Stimulated activated CD8-positive, alpha-beta memory T cell treated with anti-CD3 and anti-CD28 coated beads, Interleukin-7, amount 100 ng/mL, for 1 hour (primary cell): Measurements from ENCODE around the gene MAGOH.
A peak's percentile ranks its signal among the peaks of the same experiment; 100 is the strongest.
"Not testable (repeated sequence)": the region's sequence is repeated elsewhere in the genome, so short reads cannot be mapped to it uniquely, and the experiment has no call there.

ENCODE experiments used
- DNase-seq, 2 donors: peaks; one replicate each; pipeline ENCODE4 v3.0.0-alpha.2; 2020; ENCODE audit warnings: low read depth in 2 of 2

Gene MAGOH

DNA sequence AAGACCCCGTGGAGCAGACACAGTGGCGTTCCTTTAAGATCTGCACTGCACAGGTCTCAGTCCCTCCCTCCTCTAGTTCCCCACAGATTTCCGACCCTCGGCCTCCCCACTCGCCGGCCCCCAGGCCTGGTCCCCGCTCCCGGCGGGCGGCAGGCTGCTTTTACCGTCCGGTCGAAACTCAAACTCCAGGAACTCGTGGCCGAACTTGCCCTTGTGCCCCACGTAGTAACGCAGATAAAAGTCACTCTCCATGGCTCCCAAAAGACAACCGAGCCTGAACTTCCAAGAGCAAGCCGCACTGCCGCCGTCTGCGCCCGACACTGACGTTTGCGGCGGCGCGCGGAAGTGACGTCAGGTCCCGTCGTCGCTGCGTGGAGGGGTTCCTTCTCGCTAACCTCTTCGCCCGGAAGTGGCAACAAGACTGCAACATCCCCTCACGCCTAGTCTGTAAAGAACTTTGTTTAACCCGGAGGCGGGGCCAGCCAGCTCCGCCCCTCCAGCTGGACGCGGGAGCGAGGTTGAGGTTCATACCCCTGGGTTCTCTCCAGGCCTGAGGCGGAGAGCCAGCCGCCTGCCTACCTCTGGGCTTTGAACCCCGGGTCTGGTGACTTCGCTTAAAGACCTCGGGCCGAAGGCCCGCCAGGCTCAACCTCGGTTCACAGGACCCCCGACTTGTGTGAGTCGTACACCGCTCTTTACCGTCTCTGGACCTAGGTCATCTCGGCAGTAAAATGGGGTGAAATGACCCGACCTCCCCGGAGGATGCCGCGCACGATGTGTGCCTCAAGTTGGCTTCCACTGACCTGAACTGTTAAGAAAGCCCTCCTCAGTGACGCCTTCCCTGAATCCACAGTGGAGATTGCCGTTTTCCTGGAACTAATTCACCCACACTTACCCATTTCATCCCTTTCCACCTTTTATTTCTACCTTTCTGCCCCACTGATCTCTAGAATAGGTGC, at the start of gene MAGOH:
TSS of gene MAGOH (minus strand) at position 322 of the 959 bp plus-strand sequence. CDS start at position 252, 70 bp downstream.
- DNase-seq, result peak; percentile 93 to 94

DNA sequence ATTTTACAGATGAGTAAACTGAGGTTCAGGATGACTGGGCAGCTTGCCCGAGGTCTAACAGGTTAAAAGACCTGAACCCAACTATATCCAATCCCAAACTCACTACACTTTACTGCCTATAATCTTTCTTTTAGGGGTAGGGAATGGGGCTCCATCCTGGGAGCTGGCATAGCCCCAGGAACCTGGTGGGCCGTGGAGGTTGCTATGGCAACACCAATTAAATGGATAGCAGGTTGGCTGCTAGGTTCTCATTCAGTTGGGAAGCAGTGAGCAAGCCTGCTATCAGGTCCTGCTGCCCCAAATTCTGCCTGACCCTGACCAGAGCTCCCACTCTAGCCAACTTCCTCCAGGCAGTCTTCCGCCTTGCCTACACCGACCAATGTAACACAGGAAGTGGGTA, 48.6 kb upstream of the MAGOH start:
- DNase-seq, result no peak

DNA sequence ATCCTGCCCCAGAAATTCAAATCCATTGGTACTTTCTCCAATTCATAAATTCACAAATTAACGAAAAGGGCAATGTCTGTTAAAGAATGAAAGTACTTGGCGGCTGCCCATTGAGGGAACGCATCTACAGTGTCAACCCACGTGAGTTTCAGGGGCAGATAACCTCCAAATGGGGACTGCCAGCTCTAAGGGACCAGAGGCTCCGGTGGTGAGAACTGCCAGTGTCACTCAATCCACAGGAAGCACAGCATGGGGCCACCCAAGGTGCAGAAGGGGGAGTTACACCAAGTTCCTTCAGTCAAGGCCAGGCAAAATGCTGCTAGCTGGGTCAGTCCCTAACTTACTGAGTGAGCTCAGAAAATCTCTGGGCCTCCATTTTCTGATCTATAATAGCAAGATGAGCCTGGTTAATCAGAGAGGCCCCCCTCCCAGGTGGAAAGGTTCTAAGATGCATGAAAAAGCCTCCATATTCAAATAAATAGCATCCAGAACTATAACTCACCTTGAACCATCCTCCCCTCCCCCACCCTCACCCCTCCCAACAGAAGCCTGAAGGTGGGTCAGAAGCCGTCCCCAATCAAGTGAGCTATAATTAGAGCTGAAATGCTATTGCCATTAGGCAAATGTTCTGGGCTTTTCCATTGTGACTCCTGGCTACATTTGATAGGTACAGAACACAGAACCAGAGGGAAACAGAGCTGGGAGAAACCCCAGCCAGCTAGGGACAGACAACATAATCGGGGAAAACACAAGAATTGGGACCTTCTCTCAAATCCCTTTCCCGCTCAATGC, 47.8 kb upstream of the MAGOH start:
- no peak for DNase-seq

DNA sequence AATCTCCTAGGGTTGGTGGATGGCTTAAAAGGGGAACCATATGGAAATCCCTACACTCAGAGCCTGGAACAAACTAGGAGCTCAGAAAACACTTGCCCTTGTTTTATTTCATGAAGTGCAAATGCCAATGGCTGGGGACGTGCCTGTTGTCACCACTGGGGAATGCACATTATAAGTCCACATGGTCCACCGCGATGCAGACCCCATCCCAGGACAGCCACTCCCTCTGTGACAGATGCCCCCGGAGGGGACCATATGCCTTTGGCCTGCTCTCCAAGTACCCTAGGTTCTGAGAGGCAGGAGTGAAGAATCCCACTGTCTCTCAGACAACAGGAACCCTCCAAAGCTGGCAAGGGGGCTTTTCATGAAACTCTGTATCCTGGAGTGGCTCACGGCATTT, 47.2 kb upstream of the MAGOH start:
- no peak for DNase-seq

DNA sequence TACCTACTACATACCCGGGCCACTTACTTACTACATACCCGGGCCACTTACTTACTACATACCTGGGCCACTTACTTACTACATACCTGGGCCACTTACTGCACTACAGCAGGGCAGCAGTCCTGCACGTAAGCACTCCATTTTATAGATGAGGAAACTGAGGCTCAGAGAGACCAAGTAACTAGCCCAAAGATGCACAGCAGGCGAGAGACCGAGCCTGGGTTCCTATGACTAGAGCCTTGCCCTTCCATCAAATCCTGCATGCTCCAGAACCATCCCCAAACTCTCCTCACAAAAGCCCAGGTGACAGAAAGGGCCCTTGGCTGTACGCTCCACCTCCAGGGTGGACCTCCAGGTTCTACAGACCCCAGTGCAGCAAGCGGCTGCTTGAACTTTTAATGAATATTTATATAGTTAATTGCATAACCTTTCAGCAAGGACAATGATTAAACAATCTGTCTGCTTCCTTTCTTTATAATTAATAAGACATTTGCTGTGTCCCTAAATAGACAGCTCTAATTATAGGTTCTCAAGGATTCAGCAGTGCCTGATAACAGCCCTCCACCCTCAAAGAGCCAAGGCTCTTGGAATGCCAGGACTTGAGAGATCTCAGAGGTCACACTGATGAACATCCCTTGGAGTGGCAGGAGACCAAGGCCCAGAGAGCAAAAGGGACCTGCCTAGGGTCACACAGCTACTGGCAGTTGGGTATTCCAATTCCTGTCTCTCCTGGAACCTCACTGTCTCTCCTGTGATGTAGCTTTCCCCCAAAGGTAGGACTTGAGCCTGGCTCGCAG, 46.1 kb upstream of the MAGOH start:
- no peak for DNase-seq

DNA sequence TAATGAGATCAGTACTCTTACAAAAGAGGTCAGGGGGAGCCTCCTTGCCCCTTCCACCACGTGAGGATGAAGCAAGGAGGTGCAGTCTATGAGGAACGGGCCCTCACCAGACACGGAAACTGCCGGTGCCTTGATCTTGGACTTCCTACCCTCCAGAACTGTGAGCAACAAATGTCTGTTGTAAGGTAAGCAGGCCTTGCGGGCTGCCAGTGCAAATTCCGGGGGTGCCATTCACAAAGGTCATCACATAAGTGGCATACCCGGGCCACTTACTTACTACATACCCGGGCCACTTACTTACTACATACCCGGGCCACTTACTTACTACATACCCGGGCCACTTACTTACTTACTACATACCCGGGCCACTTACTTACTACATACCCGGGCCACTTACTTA, 44.8 kb upstream of the MAGOH start:
- DNase-seq, result not testable (repeated sequence)

DNA sequence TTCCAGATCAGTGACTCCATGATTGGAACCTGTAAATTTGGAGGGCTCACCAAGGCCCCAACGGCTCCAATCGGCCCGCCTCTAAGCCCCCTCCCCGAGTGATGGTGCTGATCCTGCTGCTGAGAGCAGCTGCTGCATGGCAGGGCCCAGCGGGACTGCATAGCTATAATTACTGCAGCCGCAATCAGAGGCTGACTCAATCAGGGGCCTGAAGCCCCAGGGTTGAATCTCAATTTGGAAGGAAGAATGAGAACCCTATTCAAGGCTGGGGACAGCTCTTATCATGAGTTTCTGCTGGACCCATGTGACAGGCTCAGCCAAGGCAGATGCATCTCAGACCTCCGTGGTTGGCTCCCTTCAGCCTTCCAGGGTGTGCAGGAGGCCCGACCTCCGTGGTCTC, 42.8 kb upstream of the MAGOH start:
- DNase-seq, result no peak

DNA sequence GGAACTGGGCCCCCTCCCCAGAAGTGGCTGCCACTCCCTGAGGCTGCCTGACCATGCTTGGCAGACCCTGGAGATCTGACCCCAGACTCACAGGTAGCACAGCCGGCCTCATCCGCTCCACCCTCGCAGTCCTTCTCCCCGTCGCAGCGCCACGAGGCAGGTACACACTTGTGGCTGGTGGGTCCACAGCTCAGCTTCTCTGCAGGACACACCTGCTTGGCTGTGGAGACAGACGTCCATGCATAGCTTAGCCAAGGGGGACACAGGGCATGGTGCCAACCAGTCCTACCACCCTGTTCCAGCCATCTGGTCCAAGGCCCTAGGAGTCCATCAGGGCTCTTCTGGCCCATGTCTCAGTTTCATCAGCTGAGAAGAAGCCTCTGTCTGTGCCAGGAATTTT, 42.2 kb upstream of the MAGOH start:
- DNase-seq, result no peak

DNA sequence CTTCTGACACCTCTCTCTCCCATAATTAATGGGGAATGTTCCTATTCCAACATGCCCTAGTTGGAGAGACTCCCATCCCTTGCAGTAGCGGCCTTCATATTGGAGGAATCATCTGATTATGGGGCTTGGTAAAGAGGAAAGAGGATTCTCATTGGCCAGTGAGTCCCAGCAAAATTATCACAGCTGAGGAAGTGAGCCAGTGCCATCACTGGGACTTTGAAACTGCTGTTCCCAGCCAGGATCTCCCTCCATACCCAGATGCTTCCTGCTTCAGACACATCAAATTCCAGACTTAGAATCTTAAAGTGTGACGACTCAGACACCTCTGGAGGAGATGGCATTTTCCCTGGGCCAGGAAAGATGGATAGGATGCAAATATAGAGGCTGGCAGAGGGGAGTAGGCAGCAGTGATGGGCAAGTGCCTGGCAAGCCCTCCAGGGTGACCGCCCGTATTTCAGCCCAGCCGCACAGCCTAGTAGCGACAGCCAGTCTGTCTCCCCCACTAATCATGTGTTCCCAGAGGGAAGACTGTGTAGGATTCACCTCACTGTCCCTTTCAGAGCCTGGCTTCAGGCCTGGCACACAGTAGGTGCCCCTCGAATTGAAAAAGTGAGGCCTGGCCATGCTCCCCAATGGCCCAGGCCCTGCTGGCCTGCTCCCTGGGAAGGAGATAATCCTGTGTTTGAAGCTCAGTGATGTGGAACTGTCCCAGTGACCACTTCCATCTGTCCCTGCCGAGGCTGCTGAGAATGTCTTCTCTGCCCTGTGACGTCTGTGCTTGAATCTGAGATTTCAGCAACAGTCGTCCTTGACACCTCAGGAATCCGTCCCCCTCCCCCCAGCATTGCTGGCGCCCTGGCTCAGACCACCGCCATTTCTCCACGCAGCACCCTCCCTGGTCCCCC, 41.2 kb upstream of the MAGOH start:
- no peak for DNase-seq

DNA sequence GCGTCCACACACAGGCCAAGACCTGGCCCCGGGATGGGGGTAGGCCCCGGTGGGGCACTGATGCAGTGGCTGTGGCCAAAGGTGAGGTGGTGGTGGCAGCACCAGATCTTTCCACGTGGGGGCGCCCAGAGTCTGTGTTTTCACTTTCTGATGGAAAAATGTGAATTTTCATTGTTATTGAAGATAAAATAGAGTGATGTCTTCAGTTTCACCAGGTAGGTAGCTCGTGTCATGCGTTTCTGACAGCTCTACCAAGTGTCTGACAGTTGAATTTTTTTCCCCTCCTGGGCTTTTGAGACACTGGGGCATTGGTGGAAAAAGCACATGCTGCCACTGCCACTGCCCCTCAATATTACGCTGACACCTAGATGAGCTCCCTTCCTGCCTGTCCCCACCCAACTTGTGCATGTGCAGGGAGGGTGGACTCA, 40.0 kb upstream of the MAGOH start:
- peak; percentile 43 to 58 for DNase-seq

DNA sequence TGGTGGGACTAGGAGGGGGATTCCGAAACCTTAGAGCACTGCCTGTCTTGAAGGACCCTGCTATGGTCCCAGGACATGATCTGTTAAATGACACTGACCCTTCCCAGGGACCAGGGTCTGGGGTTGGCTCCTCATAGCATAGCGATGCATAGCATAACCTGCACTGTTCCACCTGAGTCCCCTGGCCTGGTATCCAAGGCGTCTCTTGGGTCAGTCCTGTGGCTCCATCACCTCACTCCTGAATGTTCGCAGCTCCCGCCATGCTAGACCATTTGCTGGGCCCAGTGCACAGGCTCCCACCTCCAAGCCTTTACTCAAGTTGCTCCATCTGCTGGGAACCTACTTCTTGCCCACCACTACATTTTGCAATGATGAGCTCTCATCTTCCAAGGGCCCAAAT, 39.0 kb upstream of the MAGOH start:
- no peak for DNase-seq

DNA sequence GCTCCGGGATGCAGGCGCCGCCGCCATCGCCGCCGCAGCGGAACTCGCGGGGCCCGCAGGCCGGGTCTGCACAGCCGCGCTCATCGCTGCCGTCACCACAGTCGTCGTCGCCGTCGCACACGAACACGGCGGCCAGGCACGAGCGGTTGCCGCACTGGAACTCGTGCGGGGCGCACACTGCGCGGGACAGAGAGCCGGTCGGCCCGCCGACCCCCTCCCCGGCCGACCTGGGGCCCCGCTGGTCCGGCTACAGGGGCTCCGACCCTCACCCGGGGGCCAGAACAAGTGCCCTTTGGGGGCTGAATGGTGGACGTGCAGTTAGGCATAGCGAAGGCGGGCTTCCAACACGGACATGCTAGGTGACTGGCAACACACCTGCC, 38.6 kb upstream of the MAGOH start:
- no peak for DNase-seq

DNA sequence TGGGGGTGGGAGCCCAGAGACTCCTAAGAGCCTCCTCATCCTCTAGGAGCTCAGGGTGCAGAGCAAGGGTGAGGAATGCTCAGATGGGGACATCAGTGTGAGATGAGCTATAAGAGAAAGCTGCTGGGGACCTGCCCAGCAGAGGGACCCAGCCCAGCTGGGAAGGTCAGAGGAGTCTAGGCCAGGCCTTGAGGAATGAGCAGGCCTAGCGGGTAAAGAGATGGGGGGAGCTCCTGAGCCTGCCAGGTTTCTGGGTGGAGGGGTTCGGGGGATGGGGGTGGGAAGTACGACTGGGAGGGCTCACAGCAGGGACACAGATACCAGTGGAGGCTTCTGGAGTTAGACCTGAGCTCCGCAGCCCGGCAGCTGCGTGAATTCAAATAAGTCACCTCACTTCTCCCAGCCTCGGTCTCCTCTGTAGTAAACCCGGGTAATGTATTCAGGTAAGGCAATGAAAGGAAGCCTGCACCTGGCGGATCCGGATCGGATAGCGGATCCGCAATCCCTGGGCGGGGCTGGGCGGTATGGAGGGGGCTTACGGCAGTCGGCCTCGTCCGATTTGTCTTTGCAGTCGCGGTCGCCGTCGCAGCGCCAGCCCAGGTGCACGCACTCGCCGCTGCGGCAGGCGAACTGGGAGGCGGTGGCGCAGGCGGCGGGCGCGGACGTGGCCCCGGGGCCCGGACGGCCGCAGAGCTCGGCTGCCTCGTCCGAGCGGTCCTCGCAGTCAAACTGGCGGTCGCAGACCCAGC, 38.0 kb upstream of the MAGOH start:
- no peak for DNase-seq

DNA sequence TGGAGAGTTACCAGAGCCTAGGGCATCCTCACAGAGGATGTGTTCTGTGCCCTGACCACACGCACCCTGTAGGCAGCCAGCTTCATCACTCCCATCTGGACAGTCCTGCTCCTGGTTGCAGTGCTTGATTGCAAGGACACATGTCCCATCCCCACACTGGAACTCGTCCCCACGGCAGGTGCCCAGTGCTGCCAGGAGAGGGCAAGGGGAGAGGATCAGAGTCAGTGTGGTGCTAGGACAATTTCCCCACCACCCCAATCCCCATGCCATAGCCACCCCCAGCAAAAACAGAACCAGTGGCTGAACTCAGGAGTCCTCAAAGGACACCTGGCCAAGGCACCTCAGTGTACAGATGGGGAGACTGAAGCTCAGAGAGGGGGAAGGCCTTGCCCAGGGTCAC, 37.2 kb upstream of the MAGOH start:
- DNase-seq, result no peak

DNA sequence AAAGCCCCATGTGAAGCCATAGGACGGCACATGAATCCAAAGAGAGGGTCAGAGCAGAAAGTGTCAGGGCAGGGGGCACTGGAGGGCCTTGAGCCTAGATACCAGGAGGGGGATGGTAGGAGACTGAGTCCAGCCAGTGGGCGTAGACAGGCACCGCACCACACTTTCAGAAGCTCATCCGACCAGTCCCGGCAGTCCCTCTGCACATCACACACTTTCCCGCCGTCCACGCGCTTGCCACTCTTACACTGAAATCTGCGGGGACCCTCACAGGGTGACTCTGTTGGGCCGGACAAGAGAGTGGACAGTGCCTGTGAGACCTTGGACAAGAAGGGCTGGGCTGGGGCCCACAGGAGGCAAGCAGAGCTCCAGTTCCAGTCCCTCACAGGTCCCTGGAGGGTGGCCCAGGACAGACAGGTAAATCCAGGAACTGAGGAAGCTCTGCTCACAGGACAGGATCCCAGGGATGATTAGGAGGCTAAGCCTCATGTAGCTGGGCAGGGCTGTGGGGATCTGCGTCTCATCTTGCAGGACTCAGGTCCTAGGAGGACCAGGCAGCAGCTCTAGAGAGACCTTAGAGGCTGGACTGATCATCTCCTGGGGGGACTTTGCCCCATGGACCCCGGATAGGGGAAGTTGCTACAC, 36.3 kb upstream of the MAGOH start:
- DNase-seq, result no peak

DNA sequence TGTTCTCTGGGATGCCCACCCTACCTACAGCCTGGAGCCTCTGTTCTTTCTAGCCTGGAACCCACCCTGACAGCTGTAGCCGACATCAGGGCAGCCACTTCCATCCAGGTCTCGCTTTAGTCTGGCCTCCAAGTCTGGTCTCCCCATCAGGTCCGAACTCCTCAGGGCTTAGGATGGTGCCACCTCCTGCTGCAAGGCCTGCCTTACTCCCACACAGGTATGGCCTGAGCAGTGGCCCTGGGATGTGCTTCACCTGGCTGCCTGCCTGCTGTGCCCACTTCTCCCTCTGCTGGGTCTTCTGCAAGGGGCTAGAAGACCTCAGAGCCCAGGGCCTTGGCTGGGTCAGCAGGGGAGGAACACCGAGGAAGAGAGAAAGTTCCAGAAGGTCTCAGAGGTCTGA, 35.7 kb upstream of the MAGOH start:
- no peak for DNase-seq

DNA sequence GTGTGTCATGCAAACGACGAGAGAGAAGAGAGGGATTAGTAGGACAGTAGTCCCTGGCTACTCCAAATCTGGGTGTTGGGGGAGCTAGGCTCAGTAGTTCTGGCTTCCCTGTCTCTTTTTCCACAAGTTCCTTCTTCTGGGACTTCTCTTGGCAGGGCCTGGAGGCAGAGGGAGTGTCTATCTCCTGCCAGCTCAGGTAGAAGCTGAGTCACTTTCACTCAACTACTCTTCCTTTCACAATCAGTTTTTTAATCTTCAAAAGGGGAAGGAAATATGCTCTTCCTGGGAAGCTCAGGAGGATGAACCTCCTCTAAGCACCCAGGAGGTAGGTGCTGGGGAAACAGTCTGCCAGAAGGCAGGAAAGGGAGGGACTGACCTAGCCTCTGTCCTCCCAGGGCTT, 35.2 kb upstream of the MAGOH start:
- no peak for DNase-seq

DNA sequence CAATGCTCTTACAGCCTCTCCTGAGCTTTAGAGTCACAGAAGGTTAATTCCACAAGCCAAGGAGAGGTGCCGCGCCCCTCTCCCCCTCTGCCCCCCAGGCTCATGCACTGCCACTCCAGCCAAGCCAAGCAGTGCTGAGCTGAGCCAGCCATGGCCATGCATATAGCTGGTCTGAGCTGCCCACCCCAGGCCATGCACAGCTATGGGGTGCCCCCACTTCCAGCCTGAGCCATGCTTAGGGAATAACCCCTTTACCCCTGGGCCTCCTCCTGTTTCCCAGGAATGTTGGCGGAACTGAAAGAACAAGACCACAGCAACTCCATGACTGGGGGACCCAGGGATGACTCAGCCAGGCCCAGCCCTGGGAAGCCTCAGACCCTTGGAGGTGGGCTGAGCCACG, 34.0 kb upstream of the MAGOH start:
- DNase-seq, result no peak

DNA sequence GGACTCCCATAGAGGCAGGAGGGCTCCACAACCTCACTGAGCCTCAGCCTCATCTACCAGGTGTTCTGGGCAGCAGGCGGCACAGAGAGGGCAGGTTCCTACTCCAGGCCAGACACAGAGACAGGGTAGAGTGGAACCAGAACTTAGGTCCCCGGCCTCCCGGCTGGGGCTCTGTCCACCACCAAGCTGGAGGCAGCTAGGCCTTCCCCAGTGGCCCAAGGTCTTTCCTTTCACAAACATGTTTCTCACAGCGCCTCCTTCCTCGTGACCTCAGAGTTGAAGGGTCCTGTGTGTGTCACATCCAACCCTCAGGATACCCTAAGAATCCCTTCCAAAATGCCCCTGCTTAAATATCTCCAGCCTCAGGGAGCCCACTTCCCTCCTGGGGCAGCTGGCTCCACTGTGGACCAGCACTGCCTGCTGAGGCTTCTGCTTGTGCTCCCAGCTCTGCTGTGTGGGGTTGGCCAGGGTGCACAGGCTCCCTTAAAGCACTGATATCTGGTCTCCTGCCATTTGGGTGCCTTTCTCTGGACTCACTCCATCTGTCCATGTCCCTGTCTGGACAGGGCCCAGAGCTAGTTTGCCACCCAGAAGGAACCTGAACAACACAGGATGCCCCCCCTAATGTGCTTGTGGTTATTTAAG, 33.2 kb upstream of the MAGOH start:
- no peak for DNase-seq
